DLD1 (cell line): ENCODE results near the gene GALNT12.

Experiments
- in situ Hi-C: cut with HindIII; loops from 2 replicates; pipeline ENCODE4 v1.10.0; 2017; ENCODE audit warnings: low sequenced_read_pairs

GALNT12 gene

GRCh38 chr9:98781588-98782383 lies 25.7 kb upstream of the GALNT12 start:
- in situ Hi-C loops: no loop called here

GRCh38 chr9:98783518-98784226 lies 23.8 kb upstream of the GALNT12 start:
- in situ Hi-C loops: no loop called here

GRCh38 chr9:98784831-98785806 lies 22.4 kb upstream of the GALNT12 start:
- in situ Hi-C loops: no loop called here

GRCh38 chr9:98786750-98787510 lies 20.5 kb upstream of the GALNT12 start:
- in situ Hi-C loops: no loop called here

- in situ Hi-C loops: no loop called here
Observed at GRCh38 chr9:98787766-98788335, 19.6 kb upstream of the GALNT12 start.

DNA sequence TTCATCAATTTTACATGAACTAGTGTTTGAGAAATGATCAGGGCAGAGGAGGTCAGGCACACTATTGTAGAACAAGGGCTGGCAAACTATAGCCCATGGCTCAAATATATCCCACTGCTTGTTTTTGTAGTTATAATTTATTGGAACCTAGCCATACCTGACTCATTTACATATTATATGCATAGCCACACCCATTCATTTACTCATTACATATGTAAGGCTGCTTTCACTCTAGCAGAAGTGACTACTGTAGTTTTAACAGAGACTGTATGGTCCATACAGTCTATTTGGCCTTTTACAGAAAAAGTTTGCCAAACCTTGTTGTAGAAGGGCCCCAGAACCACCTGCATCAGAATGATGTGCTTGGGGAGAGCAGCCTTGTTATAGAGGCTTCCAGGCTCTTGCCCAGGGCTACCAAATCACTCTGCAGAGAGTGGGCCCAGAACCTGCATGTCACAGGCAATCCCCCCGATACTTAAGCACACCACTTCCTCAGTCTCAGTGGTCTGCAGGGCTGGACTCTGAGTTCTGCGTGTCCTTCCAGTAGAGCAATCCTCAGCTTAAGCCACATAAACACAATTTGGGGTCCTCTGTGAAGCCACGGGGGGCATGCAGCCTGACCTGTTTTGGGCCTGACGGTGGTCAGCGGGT lies 17.9 kb upstream of the GALNT12 start:
- in situ Hi-C loops: no loop called here

DNA sequence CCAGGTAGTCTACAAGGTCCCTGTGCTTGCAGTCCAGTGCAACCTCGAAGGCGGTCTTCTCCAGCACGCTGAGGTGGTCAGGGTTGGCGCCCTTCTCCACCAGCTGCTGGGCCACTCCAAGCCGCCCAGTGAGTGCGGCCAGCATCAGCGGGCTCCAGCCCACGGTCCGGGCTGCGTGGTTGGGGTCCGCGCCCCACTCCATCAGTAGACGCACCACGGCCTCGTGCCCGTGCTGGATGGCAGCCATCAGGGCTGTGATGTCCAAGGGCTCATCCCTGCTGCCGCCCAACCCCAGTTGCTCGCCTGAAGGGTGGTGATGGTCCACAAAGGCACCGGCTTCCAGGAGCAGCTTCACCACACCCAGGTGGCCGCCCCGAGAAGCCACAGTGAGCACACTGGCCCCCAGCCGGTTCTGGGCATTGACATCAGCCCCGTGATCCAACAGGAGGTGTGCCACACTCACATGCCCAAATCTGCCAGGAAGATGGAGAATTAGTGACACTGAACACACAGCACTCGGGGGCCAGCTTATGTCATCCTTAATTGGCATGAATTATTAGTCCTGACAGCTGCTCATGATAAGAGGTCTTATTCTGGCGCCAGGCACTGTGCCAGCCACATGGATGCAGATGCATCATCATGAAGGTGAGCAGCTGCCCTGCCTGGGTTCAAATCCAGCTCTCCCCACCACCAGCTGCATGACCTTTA lies 17.2 kb upstream of the GALNT12 start:
- in situ Hi-C loops: no loop called here

DNA sequence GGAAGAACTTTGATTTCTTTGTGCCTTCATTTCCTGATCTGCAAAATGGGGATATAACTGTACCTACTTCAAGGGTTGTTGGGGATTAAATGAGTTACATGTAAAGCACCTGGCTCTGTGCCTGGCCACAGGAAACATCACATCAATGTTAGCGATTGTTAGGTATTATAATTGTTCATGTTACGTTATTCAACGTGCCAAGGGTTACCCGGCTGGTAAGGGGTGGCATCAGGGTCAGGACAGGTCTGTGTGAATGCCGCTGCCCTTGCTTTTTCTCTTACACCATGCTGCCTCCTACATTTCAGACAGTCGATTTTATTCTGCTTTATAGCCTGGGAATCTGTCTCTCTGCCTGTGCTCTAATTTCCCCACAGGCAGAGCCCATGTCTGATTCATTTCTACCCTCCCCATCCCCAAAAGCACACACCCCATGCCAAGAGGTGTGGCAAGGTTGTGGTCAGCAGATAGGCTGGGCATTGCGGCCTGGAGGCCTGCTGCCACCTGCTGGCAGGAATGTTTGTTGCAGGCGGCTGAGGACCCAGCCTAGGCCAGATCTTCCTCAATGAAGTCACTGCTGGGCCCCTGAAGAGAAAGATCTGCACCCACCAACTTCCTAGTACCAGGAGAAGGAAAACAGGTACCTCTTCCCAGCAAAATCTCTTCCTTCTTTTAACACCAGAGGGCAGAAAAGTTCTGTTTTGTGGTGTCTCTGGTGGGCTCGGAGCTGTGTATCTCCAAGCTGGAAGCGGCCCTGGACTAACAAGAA lies 16.4 kb upstream of the GALNT12 start:
- in situ Hi-C loops: no loop called here

DNA sequence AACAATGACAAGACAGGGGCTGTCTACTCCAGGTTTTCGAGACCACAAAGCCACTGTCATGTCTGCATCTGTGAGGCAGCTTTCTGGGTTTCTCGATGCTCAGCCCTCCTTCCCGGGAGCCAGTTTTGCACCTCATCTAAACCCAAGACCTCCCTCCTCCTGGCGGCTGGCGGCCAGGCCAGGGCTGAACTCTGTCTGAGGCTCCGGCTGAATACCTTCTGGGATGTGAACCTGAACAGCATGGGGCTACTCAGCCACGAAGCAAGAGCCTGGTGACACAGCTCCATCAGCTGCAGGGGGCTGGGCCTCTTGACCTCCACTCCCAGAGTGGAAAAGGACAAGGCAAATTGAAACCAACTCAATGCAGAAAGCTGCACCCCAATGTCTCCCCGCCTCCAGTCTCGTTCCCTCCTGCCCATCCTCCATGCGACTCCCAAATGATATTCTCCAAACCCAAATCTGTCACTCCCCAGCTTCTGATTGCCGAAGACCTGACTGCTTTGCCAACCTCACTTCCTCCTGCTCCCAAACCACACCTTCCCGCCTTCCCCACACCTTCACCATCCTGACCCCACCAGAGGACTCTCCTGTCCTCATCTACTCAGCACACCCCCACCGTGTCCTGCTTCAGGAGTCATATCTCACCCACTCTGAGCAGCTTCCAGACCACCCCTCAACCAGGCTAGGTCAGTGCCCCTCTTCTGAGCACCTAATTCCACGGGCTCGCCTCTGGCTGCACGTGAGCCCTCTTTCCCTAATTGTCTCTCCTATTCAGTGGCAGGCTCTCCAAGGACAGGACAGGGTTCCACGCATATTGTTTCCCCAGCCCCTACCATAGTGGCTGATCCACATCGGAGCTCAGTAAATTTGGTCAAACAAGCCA lies 15.6 kb upstream of the GALNT12 start:
- in situ Hi-C loops: no loop called here

DNA sequence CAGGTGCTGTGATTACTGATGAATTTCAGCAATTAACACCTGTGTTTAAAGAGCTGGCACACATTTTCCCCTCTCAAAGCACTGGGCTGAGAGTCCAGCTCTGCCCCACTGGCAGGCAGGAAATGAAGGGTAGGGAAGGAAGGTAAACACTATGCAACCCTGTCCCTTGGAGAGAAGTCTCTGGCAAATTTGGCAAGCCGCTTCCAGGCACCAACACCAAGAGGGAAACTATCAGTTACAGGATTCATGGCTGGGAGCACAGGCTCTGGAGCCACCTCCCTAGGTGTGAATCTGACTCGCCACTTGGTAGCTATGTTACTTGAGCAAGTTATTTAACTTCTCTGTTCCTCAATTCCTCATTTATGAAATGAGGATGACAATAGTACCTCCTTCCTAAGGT lies 14.4 kb upstream of the GALNT12 start:
- in situ Hi-C loops: no loop called here

GRCh38 chr9:98794802-98795201 lies 12.7 kb upstream of the GALNT12 start:
- in situ Hi-C loops: no loop called here

DNA sequence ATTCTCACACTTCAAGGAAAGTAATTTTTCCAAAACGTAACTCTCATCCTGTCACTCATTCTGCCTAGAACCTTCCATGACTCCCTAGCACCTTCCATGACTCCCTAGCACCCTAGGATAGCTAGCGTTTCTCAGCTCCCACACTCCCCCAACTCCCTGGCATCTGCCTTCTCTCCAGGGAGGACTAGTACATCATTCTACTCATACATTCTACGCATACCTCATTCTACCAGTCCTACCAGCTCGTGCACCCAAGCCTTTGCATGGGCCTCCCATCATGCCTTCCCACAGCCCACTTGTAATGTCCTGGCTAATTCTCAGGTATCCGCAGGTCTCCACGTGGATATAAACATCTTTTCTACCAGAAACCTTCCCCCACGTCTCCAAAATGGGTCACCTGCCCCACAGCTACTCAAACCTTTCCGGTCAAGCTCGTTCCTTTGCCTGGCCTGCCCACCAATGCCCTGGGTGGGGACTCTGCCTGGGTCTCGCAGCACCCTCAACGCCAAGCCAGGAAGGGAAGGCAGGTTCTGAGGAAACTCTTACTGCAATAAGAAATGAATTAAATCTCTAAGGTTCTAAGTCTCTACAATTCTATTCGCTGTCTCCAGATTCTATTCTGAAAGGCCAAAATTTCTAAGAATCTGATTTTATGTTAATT lies 12.0 kb upstream of the GALNT12 start:
- in situ Hi-C loops: no loop called here

- in situ Hi-C loops: no loop called here
Observed at GRCh38 chr9:98795970-98796363, 11.5 kb upstream of the GALNT12 start.

- in situ Hi-C loops: no loop called here
Observed at GRCh38 chr9:98796364-98797101, 10.9 kb upstream of the GALNT12 start, which contains the start of gene ANKS6. Gene ANKS6, minus strand, starts transcription at chr9:98796555. Its CDS starts 64 bp downstream, at chr9:98796491.

DNA sequence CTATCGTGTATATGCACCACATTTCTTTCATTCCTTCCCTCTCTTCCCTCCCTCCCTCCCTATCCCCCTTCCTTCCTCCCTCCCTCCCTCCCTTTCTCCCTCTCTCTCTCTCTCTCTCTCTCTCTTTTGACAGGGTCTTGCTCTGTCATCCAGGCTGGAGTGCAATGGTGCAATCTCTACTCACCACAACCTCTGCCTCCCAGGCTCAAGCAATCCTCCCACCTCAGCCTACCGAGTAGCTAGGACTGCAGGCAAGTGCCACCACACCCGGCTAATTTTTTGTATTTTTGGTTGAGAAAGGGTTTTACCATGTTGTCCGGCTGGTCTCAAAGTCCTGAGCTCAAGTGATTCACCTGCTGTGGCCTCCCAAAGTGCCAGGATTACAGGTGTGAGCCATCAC lies 10.0 kb upstream of the GALNT12 start:
- in situ Hi-C loops: no loop called here

GRCh38 chr9:98798254-98798653 lies 9.2 kb upstream of the GALNT12 start:
- in situ Hi-C loops: no loop called here
